ENCODE results near the gene MAP7D3. TPM values are rescaled to one million over a fixed set of nuclear protein-coding genes. Genes with fewer than 3 reads are reported as not detected.

Gene MAP7D3
- total RNA-seq, 1 experiment from 2014 or later = 15.0 TPM

- Histone ChIP-seq H3K9ac (ENCODE audit: low read length) (no peak overlapping the region), H3K4me2 (ENCODE audit: low read length) (no peak overlapping the region), H3K79me2 (ENCODE audit: insufficient read depth, low read length) (no peaks in the 10 kb centered on the region), H3K4me1 (ENCODE audit: control insufficient read depth in 1 of 2, insufficient read depth in 2 of 2, low read length in 2 of 2) (no peaks in the 10 kb centered on the region), H3K27me3 (ENCODE audit: insufficient read depth, low read length) (no peaks in the 10 kb centered on the region), H3K27ac (ENCODE audit: low read depth, low read length) (no peak overlapping the region), H3K4me3 (replicated peaks in 1 of 2; ENCODE audit: low read depth in 1 of 2, low read length in 2 of 2) (no peak overlapping the region), H2AFZ (ENCODE audit: low read depth, low read length, poor library complexity, severe bottlenecking) (no peak overlapping the region), H3K9me3 (ENCODE audit: control insufficient read depth in 1 of 2, insufficient read depth in 1 of 2, low read depth in 1 of 2, low read length in 2 of 2) (no peaks in the 10 kb centered on the region), H4K20me1 (ENCODE audit: insufficient read depth) (no peaks in the 10 kb centered on the region), H3K36me3 (ENCODE audit: control insufficient read depth in 1 of 2, insufficient read depth in 2 of 2, low read length in 2 of 2) (no peaks in the 10 kb centered on the region), H3K9me2 (ENCODE audit: insufficient read depth) (no peaks in the 10 kb centered on the region)
- ATAC-seq (no peak), DNase-seq (ENCODE audit: low read depth, low spot score) (no peak)
- TF ChIP-seq CTCF (IDR thresholded peaks at IDR 0.05 in 2 of 3, conservative IDR thresholded peaks at IDR 0.05 in 1 of 3; ENCODE audit: borderline replicate concordance in 1 of 3, insufficient read depth in 1 of 3, low read depth in 2 of 3, low read length in 2 of 3) = no peak
- TF ChIP-seq EGR1 (IDR thresholded peaks at IDR 0.05; ENCODE audit: low read depth) = no peak
- TF ChIP-seq ZBTB33 (IDR thresholded peaks at IDR 0.05; ENCODE audit: extremely low read depth, insufficient replicate concordance, low read length) = no peak
- TF ChIP-seq EZH2 (IDR thresholded peaks at IDR 0.05) = no peak
- no peak for TF ChIP-seq ZFX (IDR thresholded peaks at IDR 0.05)
- TF ChIP-seq EZH2phosphoT487 (IDR thresholded peaks at IDR 0.05; ENCODE audit: borderline replicate concordance) = no peak
- no peak for TF ChIP-seq CBX3 (IDR thresholded peaks at IDR 0.05; ENCODE audit: low read depth)
- BruUV-seq (replicated peaks) = no TSS peak
- intact Hi-C loops (cut with micrococcal nuclease) = no loop called here
- ChIA-PET RAD21 (ENCODE audit: low non-redundant PET in 1 of 2, low total read pairs in 2 of 2, uncharacterized antibody in 2 of 2, unreplicated experiment in 2 of 2) (no interaction called here), POLR2A (no interaction called here), CTCF (interaction anchor here (1.1 kb wide), 1 partner anchor 175 kb away, joined by 3 read pairs; no protein-coding TSS in a partner anchor)
Measured at GRCh38 chrX:136202889-136203288, 48.3 kb downstream of the MAP7D3 start.

Measured in HCT116 (cell line).